LHCN-M2 (cell line): ENCODE measurements around the gene BDKRB1. TPM values are rescaled to one million over a fixed set of nuclear protein-coding genes. Genes with fewer than 3 reads are reported as not detected.
A peak's percentile ranks its signal among the peaks of the same experiment; 100 is the strongest.

ENCODE experiments used
- DNase-seq: peaks from one replicate; pipeline ENCODE4 v3.0.0-alpha.2; 2012; ENCODE audit warnings: low read depth
- polyA plus RNA-seq: library from polyadenylated mRNA; unstranded; fragments of >200 nt; gene quantifications from one replicate; pipeline ENCODE4 v1.2.1, GENCODE V29; 2012; ENCODE audit warnings: missing spikeins
- total RNA-seq: library from RNA; depleted of rRNA; stranded (reverse); fragments of >200 nt; gene quantifications from 2 replicates; pipeline ENCODE4 v1.2.3, GENCODE V29; 2014; rRNA removed

Gene BDKRB1
- 0.98 and 4.2 TPM in 2 replicates for total RNA-seq
- polyA plus RNA-seq = 4.2 TPM

DNA sequence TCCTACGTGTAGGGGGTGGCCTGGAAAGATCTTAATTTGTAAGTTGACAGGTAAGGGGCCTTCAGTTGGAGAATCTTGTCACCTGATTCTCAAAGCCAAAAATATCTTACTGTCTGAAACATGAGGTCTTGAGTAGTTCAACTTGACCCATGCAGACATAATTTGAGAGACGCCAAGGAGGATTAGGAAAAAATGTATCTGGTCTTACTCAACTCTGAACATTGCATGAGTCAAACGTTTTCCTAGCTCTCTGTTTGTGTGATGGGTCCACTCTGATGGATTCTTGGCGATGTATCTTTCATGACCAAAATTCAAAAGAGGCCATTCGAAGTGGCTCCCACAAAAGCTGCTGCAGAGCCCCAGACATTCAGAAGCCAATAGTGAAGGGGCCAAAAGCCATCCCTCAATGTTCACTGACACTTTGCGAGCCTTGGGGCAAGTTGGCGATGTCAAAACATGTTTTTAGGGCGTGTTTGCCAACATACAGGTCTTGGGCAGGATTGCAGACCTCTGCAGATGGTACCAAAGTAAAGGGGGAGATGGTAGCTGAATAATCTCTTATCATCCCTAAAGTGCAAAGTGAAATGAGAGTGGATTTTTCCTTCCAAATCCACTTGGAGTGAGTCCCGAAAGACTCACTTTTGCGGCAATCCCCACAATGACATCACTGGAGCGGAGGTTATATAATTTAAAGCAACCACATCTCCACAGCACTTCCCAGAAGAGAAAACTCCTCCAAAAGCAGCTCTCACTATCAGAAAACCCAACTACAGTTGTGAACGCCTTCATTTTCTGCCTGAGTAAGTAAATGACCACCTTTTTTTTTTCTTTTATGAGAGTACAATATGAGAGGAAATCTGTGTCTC lies at the start of gene BDKRB1:
TSS of gene BDKRB1 (plus strand) at position 710 of the 866 bp plus-strand sequence. CDS start 7,473 bp downstream, outside the sequence.
- DNase-seq = peak; percentile 88

DNA sequence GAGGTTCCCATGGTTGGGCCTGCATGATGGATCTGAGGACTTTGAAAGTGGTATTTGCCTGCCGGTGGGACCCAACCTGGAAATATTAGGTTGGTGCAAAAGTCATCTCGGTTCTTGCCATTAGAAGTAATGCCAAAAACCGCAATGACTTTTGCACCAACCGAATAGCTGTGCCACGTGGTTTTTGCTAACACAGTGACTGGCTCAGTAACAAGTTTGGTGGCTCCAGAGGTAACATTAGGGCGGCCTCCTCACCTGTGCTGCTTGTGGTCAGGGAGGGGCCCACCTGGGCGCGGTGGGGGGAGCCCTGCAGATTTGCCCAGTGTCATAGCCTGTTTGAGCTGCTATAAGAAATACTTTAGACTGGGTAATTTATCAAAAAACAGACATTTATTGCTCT lies 49.5 kb upstream of the BDKRB1 start:
- no peak for DNase-seq

DNA sequence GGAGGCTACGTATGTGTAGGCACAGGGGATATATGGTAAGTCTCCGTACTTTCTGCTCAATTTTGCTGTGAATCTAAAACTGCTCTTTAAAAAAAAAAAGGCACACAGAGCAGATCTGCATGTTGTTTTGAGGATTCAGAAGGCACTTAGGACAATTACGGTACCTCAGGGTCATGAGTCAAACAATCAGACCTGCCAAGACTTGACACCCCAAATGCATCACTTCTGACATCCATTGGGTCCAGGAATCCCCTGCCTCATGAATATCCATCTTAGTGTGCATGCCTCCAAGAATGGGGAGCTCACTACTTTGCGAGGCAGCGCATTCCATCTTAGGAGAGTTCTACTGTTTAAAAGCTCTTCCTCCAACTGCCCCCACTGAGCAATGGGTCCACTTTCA lies 48.3 kb upstream of the BDKRB1 start:
- DNase-seq = no peak

- DNase-seq = no peak
These were observed 47.3 kb upstream of the BDKRB1 start for GRCh38 chr14:96208739-96209138.

DNA sequence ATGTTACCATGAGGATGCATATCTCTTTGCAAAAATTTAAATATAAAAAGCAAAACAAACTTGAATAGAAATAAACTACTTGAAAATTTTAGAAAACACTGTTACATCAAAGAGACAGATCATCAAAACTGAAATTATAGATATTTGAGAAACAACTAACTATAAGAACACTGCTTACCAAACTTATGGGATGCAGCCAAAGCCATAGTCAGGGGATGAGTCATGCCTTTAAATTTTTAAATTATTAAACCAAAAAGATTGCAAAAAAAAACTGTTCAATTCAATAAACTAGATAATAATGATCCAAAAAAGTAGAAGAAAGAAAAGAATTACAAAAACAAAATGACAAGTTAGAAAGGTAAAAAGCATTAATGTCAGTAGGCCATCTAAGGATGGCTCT lies 43.9 kb upstream of the BDKRB1 start:
- no peak for DNase-seq

DNA sequence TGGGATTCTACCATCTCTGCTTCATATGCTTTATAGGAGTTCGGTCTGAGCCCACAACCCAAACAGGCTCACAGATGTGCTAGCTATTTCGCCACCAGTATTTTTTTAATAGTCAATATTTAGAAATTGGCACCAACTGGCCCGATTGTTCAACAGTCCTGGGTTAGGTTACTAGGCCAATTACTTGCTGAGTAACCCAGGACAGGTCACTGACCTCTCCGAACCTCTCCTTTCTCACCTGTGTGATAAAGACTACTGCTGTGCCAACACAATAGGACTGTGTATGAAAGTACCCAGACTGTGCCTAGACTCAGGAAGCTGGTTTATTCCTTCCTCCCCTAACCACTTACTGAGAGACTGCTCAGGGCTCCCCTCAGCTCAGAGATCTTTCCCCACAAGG lies 43.1 kb upstream of the BDKRB1 start:
- DNase-seq = no peak

DNA sequence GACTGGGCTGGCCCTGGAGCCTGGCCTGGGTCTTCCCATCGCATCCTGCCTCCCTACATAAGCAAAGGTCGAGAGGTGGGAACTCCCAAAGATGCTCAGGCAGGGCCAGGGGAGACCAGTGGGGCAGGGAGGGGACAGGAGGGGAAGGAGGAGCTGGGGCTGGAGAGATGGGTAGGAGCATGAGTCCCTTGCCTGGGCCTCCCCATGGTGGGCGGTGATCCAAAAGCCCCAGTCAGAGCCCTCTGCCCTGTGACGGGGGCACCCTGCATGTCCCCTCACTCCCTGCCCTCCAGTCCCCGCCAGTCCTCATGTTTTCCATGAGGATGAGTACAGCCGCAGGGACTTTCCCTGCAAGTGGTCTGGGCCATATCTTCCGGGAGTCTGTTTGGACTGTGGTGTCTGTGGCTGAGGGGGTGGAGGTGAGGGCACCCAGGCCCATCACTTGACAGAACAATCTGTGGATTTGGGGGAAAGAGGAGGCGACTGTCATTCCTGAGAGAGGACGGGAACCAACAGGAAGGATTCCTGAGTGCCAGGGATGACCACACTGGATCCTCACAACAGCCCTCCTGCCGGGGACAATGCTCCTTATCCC lies 42.0 kb upstream of the BDKRB1 start:
- DNase-seq = no peak

GRCh38 chr14:96214793-96215192 lies 41.2 kb upstream of the BDKRB1 start:
- DNase-seq = no peak

GRCh38 chr14:96215452-96216244 lies 40.4 kb upstream of the BDKRB1 start:
- no peak for DNase-seq

- DNase-seq = no peak
These were observed 39.4 kb upstream of the BDKRB1 start for GRCh38 chr14:96216627-96217026.

GRCh38 chr14:96217376-96217913 lies 38.6 kb upstream of the BDKRB1 start:
- DNase-seq = no peak

DNA sequence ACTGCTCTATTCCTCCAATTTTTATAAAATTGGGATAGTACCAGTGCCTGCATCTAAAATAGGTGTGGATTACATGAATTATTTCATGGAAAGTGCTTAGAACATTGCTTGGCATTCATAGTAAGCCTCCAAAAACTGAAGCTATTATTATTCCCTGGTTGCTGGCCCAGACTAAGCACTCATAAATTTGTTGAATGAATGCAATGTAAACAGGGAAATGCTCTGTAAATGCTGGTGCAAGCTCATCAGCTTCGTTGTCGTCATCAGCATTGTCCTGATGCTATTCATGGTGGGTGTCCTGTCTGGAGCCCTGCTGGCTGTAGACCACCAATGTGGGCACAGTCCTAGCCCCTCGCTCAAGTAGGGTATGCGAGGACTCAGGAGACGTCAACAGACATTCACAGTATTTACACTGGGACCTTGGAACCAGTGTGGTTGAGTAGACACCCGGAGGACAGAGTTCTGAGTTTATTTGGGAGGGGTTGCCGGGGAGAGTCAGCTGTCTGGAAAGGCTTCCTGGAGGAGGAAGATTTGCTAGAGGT lies 34.8 kb upstream of the BDKRB1 start:
- no peak for DNase-seq

GRCh38 chr14:96221841-96222240 lies 34.2 kb upstream of the BDKRB1 start:
- no peak for DNase-seq

DNA sequence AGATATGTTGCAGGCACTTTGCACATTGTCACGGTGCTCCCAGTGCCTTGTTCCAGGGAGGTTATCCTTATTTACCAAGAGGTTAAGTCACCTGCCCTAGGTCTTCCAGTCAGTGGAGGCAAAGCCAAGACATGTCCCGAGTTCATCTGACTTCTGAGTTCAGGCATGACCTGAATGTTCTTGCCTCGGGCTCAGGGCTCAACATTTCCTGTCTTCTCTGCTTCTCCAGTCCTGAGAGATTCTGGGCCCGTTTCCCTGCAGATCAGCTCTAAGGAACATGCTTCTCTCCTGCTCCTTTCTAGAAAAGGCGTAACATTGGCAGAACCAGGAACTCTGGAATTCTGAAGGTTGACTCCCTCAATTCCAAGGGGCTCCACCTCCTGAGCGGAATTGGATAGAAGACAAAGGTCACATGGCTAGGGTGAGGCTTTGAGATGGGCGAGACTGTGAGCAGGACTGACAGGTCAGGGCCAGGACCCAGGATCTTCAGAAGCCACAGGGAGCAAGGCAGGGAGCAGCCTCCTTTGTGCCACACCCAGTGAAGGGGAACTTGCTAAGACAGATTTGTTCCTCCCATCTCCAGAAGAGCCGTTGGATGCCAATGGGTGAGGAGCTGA lies 31.4 kb upstream of the BDKRB1 start:
- no peak for DNase-seq

GRCh38 chr14:96225213-96225612 lies 30.8 kb upstream of the BDKRB1 start:
- DNase-seq = no peak

- peak; percentile 39 for DNase-seq
These were observed 30.3 kb upstream of the BDKRB1 start for GRCh38 chr14:96225745-96226151.

DNA sequence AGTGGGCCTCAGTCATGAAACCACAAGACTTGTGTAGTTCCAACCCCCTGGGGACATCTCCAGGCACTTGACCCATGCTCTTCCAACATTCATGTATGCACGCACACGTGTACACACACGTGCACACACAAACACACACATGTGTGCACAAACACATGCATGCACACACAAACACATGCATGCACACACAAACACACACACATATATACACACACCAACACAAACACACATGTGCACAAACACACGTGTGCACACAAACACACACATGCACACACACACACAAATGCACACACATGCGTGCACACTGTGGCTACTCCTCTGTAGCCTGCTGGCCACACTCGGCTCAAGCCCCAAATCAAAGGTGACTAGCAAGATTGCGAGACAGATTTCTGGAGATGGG lies 28.6 kb upstream of the BDKRB1 start:
- no peak for DNase-seq

- no peak for DNase-seq
These were observed 26.7 kb upstream of the BDKRB1 start for GRCh38 chr14:96229315-96229714.

GRCh38 chr14:96231056-96231455 lies 25.0 kb upstream of the BDKRB1 start:
- DNase-seq = no peak

DNA sequence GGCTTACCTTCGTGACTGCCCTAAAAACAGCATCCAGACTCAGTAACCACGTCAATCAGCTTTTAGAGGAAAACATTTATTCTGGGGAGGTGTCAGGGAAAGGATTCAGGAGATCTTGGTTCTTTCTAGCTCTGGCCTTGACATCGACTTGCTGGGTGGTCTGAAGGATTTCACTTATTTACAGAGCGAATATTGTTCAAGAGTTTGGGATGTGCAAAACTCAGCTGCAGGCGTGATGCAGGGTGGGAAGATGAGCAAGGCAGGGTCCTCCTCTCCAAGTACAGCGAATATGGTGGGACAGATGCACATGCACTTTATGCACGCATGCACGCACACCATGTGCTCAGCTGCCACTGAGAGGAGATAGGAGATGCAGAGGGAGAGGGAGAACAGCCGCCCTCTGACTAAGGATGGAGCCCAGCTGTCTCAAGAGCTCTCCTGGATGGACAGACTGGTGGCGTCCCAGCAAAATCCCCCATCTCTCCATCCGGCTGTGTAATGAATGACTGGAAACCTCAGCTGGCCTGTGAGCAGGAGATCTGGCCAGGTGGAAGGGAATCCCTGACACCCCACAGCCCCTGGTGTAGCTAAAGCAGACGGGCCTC lies 24.4 kb upstream of the BDKRB1 start:
- DNase-seq = no peak

GRCh38 chr14:96232506-96232905 lies 23.5 kb upstream of the BDKRB1 start:
- no peak for DNase-seq
